GM12872 (cell line): ENCODE measurements around the gene LUZP1.

Experiments used
- CTCF ChIP-seq: IDR thresholded peaks from 3 replicates; pipeline ENCODE4 v1.5.1; 2011; ENCODE audit warnings: low read depth, mild to moderate bottlenecking, low read length, moderate library complexity; ENCODE audit not compliant: insufficient read depth

Gene LUZP1

GRCh38 chr1:23069675-23070074 lies 99.0 kb downstream of the LUZP1 start:
- TF ChIP-seq CTCF, result no peak

DNA sequence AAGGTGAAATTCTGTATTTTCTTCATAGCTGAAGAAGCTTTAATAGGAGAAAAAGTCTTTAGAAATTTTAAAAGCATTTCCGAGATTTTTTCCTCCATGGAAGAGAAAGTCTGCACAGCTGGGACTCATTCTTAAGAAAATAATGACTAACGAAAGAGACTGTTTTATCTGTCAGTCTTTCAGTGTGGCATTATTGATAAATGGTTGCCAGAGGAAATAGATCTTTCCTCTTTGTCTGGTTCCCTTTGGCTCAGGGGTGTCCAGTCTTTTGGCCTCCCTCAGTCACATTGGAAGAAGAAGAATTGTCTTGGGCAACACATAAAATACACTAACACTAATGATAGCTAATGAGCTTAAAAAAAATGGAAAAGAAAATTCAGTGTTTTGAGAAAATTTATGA lies 99.5 kb downstream of the LUZP1 start:
- no peak for TF ChIP-seq CTCF

- TF ChIP-seq CTCF, result no peak
These were observed 102.6 kb downstream of the LUZP1 start for GRCh38 chr1:23066075-23066474.

- no peak for TF ChIP-seq CTCF
These were observed 103.3 kb downstream of the LUZP1 start for GRCh38 chr1:23065385-23065784.

DNA sequence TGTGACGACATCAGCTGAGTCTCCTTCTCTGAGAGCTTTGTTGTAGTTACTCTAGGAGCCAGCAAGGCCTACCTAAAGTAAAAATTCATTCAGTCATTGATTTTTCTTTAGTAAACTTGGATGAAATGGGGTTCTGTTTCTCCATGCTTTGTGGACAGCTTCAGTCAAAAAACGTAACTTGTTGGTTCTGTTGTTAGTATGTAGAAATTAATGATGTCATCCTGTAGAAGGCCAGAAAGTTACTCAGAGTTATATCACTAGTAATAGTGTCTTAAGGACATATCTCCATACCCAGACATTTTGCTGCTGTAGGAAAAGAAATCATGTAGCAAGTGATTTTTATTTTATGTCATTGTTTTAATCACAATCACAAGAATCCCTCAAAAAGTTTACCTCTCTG lies 106.4 kb downstream of the LUZP1 start:
- no peak for TF ChIP-seq CTCF

DNA sequence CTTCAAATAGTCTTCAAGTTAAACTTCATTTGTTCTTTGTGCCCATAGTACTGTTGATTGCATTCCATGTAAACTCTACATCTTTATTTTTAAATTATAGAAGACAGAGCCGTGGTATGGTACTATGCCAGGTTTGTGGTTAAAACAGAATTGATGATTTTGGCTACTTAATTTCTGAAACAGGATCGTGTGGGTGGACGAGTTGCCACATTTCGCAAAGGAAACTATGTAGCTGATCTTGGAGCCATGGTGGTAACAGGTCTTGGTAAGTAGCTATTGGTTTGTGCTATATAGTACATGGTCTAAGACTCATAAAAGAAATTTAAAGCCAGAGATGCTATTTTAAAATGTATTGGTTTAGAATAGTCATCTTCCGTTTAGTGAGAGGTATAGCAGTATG lies 111.4 kb downstream of the LUZP1 start:
- no peak for TF ChIP-seq CTCF

- TF ChIP-seq CTCF, result no peak
These were observed 117.3 kb downstream of the LUZP1 start for GRCh38 chr1:23051290-23051909.
